GM20000 (cell line): ENCODE results near the gene TNNI3.

Experiments used
- DNase-seq: peaks from one replicate; pipeline ENCODE4 v3.0.0; 2012; ENCODE audit warnings: low spot score
- TF ChIP-seq, protein P1 (sequence below): IDR thresholded peaks from 2 replicates; pipeline ENCODE4 v1.5.1; 2012; ENCODE audit warnings: mild to moderate bottlenecking, control low read depth; ENCODE audit errors: extremely low read depth, missing control alignments

Gene TNNI3

DNA sequence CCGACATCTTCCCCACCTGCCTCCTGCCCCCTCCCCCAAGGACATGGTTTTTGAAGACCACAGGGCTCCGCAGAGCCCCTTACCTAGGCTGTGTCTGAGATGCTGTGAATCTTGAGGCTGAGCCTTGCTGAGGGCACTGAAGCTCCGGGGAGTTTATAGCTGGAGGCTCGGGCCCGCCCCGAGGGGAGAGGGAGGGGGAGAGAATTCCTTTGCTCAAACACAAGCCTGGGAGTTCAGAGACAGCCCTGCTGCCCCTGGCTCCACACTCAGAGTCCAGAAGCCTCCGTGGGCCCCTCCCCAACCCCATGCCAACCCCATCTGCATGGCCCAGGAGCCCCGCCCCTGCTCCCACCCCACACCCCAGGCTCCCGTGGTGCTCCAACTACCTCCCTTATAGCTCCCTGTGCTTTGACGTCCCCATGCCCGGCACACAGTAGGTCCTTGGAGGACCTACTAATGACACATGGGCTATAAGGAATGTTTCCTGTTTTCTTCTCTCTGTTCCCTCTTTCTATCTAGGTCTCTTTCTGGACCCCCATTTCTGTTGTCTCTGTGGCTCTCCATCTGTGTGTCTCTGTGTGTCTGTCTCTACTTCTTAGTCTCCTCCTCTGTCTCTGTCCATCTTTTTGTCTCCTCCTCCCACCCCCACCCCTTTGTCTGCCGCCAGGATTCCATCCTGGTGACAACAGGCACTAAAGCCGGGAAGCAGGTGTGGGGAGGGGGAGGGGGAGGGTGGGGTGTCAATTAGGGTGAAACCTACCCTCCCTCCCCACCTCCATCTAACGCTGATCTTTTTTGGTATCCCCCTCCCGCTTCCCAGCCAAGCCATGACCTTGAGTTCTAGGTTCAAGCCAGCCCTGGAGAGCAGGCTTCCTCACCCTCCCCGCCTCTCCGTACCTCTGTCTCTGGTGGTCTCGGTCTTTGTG, 8.2 kb downstream of the TNNI3 start, which contains the start of gene TNNT1:
TSS of gene TNNT1 (minus strand) at position 129 of the 926 bp plus-strand sequence. CDS start 2,049 bp downstream, outside the sequence.
- TF ChIP-seq, protein P1, sequence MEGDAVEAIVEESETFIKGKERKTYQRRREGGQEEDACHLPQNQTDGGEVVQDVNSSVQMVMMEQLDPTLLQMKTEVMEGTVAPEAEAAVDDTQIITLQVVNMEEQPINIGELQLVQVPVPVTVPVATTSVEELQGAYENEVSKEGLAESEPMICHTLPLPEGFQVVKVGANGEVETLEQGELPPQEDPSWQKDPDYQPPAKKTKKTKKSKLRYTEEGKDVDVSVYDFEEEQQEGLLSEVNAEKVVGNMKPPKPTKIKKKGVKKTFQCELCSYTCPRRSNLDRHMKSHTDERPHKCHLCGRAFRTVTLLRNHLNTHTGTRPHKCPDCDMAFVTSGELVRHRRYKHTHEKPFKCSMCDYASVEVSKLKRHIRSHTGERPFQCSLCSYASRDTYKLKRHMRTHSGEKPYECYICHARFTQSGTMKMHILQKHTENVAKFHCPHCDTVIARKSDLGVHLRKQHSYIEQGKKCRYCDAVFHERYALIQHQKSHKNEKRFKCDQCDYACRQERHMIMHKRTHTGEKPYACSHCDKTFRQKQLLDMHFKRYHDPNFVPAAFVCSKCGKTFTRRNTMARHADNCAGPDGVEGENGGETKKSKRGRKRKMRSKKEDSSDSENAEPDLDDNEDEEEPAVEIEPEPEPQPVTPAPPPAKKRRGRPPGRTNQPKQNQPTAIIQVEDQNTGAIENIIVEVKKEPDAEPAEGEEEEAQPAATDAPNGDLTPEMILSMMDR: no peak
- DNase-seq: no peak

DNA sequence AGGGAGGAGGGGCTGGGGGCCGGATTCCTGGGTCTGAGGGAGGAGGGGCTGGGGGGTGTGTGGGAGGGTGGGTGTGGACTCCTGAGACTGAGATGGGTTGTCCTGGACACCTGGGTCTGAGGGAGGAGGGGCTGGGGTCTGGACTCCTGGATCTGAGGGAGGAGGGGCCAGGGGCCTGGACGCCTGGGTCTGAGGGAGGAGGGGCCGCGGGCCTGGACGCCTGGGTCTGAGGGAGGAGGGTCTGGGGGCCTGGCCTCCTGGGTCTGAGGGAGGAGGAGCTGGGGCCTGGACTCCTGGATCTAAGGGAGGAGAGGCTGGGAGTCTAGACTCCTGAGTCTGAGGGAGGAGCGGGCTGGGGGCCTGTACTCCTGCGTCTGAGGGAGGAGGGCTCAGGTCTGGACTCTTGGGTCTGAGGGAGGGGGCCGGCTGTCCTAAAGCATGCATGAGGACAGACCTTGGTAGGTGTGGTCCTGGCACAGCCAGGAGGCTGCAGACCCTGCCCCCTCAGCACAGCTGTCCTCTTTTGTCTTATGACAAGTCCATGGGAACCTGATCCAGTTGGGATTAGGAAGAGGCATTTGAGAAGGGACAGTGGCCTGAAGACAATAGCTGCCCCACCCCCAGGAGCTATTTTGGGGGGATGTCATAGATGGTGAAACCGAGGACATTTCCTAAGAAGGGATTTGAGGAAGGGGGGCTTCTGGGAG, 9.8 kb downstream of the TNNI3 start:
- TF ChIP-seq, protein P1: no peak
- DNase-seq: no peak

DNA sequence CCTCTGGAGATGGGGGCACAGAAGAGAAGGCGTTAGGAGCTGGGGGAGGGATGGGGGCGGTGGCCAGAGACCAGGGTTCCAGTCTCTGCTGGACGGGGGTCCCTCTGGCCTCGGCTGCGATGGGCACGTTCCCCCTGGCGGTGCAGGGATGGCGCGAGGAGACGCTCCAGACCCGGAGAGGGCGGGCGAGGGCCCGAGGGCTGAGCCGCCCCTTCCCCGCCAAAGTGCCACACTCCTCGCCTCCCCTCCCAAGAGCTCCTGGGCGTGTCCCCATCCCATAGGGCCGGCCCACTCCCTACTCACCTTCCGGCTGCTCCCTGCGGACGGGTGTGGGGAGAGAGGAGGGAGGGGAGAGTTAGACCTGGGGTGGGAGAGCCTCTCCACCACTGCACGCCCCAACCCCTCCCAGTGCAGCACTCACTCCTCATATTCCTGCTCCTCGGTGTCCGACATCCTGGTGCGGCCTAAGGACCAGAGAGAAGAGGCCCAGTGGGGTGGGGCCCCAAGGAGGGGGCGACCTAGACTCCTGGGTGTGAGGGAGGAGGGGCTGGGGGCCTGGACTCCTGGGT, 10.7 kb downstream of the TNNI3 start:
- no peak for DNase-seq

DNA sequence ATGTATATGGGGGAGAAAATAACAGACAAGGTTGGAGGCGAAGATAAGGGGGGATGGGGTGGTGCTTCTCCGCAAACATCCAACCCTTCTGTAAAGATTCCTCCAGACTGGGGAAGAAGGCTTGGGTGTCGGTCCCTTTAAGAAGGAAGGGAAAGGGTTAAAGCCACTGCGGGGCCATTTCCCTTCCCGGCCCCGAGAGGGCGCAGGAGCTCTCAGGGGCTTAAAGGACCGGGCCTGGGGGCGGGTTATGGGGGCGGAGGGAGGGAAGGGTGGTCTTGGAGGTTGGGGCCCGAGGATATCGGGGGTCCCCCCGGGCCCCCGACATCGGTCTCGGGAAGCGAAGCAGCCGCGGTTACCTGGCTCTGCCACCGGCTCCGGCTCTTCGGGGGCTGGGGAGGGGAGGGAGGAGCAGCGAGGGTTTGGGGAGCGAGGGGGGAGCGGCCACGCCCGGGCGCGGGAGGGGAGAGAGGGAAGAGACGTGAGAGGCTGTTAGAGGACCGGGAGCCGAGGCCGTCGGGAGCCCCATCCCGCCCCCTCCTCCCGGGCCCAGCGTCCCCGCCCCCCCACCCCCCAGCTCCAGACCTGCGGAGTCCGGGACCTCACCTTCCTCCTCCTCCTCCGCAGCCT, 11.3 kb downstream of the TNNI3 start:
- TF ChIP-seq, protein P1: peak; percentile 45
- DNase-seq: peak; percentile 74

More for the DNA sequence above, 10.7 kb downstream of the TNNI3 start:
- TF ChIP-seq, protein P1: no peak

DNA sequence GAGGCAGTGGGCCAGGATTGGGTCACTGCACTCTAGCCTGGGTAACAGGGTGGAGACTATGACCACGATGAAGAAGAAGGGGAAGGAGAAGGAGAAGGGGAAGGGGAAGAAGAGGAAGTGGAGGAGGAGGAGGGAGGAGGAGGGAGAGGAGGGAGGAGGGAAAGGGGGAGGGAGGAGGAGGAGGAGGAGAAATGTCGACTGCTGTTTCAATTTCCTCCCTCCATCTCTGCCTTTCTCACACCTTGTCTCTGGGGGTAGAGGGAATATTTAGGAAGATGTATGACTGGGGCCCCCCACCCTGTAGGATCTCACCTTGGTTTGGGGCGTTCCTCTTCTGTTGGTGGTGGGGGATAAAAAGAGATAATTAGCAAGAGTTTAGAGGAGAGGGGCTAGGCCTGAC, 12.3 kb downstream of the TNNI3 start:
- DNase-seq: no peak
- TF ChIP-seq, protein P1: no peak

DNA sequence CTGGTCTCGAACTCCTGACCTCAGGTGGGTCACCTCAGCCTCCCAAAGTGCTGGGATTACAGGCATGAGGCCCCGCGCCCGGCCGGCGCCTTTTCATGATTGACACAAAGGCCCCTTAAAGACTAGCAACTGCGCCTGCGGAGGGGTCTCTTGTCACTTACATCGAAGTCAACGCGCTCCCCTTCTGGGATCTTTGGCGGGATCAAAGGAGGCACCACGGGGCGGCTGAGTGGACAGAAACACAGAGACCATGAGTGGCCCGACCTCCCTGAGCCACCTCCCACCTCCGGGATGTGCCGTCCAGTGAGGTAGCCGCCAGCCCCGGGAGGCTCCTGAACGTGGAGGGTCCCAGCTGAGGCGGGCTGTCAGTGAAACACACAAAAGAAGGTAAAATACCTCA, 15.8 kb downstream of the TNNI3 start:
- DNase-seq: no peak
- TF ChIP-seq, protein P1: no peak
